NCI-H510A (cell line): ENCODE data around the gene FAM78B.

Experiments used
- DNase-seq: peaks from one replicate; lab custom pipeline; 2025; lab: John Stamatoyannopoulos, UW

Gene FAM78B

DNA sequence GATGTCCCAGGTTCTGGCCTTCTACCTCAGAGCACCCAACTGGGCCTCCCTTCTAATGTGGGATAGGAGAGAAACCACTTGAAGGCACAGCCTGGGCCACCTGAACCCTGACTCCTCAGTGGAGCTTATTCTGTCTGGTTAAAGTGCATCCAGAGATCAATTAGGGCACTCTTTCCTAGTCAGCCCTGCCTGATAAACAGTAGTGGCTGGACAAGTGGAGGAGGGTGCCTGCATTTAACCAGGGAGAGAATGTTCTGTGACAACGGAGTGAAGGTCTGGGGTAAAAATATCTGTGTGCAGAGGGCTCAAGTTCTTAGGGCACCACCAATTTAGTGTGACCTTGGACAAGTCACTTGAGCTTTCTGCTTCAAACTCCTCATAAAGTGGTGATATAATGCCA, 101.8 kb downstream of the FAM78B start:
- no peak for DNase-seq

DNA sequence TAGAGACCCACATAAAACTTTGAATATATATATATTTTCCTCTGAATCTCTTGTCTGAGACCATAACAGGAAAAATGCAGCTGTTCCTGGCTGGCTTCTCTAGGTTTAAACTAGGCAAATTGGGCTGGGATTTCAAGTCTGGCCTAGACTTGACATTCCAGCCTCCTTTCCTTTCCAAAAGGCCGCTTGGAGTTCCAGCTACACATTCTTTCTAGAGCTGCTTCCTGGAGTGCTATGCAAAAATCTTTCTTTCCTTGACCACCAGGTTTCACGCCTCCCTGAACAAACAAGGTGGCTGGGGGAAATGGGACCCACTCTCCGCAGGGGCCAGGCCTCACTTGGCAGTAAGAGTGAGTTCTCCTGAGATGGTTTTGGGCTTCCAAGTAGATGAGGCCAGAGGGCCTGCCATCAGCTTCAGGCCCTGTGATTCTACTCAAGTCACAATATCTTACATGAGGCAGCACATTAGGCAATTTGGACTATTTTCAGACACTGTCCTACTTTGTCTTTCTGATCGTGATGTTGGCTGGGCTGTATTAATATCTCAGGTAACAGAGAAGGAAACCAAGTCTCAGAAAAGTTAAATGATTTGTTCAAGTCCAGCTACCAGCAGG, 102.4 kb downstream of the FAM78B start:
- DNase-seq, result no peak

GRCh38 chr1:166063701-166064100, 103.1 kb downstream of the FAM78B start:
- DNase-seq, result no peak

GRCh38 chr1:166062421-166063070, 104.3 kb downstream of the FAM78B start:
- no peak for DNase-seq

GRCh38 chr1:166057650-166058049, 109.2 kb downstream of the FAM78B start:
- no peak for DNase-seq

DNA sequence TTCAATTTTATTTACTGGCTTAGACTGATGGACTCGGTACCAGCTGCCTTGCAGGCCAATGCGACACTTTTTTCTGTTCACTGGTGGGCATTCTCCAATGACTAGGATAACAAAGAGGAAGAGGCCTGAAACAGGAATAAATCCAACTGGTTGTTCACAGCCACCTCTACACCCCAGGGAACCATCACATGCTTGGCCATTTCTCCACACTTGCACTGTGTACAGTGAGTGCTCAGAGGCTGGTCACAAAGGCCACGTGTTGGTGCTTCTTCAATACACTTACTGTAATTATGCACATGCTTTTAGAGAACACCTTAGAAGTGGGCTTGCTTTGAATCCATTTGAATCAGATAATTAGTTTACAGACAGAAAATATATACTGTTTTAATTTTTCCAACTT, 113.4 kb downstream of the FAM78B start:
- DNase-seq, result no peak

DNA sequence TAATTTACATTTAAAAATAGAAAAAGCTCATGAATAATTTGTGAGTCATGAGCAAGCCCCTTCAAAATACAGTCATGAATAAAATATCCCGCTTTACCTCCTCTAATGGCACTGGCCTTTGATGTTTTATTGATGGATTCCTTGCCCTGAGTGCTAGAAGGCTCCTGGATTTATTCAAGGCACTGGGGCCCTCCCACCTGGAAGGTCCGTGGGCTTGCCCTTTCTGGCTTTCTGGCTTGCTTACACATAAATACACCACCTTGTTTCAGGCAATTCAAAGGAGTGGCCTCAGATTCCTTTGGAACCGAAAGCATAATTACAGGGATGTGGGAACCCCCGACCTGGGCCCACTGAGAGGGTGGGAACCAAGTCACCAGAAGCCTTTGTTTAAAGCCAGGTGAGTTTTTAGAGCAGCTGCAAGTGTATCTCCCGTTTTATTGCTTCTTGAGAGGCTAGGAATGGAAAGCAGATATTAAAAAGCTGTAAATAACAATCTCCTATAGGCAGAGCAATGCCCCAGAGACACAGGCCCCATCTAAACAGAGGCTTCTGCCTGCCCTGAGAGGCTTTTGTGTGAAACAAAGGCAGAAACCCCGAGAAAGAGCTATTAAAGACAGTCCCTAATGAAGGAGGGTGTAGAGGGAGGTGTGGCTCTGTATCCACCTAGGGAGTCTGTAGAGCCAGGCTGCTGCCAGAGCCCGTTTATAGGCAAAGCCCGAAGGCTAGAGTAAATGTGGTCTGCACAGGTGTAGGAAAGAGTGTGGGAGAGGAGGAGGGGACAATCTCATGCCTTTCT, 126.4 kb downstream of the FAM78B start:
- no peak for DNase-seq

- DNase-seq, result no peak
Measured at GRCh38 chr1:166039436-166040201, 127.2 kb downstream of the FAM78B start.

DNA sequence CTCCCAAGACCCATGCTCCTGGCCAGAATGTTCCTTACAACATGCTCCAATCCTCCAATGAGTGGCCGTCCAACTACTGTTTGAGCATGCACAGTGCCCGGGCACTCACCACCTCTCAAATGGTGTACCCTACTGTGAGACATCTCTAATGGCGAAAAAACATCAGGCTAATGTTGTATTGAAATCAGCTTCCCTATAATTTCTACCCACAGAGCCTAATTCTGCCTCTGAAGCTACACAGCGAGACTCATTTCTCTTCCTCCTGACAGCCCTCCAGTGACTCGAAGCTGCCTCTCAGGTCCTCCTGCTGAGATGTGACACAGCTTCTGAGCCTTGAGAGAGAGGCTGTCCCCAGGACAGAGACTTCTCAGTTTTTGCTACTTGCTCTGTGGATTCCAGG, 130.7 kb downstream of the FAM78B start:
- DNase-seq, result no peak

GRCh38 chr1:166032572-166033371, 134.0 kb downstream of the FAM78B start:
- peak; percentile 20 for DNase-seq

DNA sequence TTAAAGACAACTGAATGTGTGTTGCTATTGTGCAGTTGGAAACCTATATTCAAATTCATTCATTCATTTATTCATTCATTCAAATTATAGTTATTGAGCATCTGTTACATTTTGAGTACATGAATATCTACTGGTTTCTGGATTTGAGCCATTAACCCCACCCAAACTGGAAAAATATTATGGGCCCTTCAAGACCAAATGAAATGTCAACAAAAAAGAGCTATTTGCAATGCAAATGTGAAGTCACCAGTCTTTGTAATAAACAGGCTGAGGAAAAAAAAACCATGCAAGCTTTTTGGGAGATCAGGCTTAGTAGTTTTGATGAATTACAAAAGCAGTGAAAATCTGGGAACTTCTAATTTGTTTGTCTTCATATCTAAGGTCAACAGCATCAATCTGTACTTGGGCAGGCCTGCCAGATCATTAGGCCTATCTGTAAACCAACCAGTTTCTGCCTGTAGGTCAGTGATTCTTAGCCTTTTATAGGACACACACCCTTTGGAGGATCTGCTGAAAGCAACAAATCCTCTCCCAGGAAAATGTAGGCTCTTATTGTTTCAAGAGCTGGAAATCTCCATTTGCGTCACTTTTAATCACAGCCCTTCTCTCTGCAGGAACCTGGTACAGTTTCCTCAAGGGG, 134.7 kb downstream of the FAM78B start:
- no peak for DNase-seq

GRCh38 chr1:166029196-166029945, 137.4 kb downstream of the FAM78B start:
- no peak for DNase-seq

GRCh38 chr1:166026555-166026954, 140.2 kb downstream of the FAM78B start:
- no peak for DNase-seq

GRCh38 chr1:166026143-166026542, 140.7 kb downstream of the FAM78B start:
- no peak for DNase-seq

DNA sequence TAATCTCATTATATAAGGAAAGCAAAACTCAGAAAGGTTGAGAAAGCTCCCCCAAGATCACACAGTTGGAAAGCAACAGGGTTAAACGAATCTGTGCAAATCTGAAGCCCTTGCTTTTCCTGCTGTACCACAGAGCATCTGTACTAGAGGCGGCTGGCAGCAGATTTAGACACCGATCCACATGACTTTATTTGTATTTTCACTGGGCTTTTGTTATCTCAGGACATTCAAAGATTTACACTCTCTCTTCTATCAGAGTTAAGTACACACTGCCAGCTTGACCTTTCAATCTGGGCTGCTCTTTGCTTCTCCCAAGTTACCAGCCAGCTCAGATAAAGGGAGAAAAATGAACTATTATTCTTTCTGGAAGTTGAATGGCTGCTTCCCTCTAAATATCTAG, 146.6 kb downstream of the FAM78B start:
- DNase-seq, result no peak
